ENCODE results near the gene NAT16. TPM values are rescaled to one million over a fixed set of nuclear protein-coding genes. Genes with fewer than 3 reads are reported as not detected.
A peak's percentile ranks its signal among the peaks of the same experiment; 100 is the strongest.

The NAT16 gene
- total RNA-seq, 2 donors from 2014 or later = not detected

DNA sequence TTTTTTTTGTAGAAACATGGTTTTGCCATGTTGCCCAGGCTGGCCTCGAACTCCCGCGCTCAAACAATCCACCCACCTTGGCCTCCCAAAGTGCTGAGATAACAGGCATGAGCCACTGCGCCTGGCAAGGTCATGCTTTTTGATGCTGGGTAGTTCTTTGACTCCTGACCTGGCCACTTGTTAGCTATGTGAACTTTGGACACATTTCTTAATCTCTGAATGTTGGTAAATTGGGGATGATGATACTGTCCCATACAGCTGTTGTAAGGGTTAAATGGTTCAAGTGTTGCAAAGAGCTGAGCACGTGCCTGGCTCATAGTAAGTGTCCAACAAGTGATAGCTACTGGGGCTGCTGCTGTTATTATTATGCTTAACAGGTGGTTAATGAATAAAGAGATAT, 40.2 kb upstream of the NAT16 start:
- H3K27me3 ChIP-seq (replicated peaks; ENCODE audit: insufficient read depth) = no peaks in the 10 kb centered on the region
- WGBS = 88% methylated on average over 5 of the region's 5 CpGs
- no peak overlapping the region for H3K27ac ChIP-seq
- H3K36me3 ChIP-seq = peaks cover 4 to 12% of the 10 kb centered on the region in 2 donors
- H3K4me1 ChIP-seq (replicated peaks) = peaks cover 8% of the 10 kb centered on the region
- intact Hi-C loops (cut with DNase I) = no loop called here
- TF ChIP-seq POLR2A (IDR thresholded peaks at IDR 0.05) (no peak), CTCF (IDR thresholded peaks at IDR 0.05) (no peak), POLR2AphosphoS5 (IDR thresholded peaks at IDR 0.05) (no peak)
- DNase-seq (ENCODE audit: low spot score) = no peak
- no peak overlapping the region for H3K4me3 ChIP-seq
- H3K9me3 ChIP-seq = no peaks in the 10 kb centered on the region

GRCh38 chr7:101218236-101219125, 38.4 kb upstream of the NAT16 start:
- no peak for TF ChIP-seq POLR2A (IDR thresholded peaks at IDR 0.05)
- TF ChIP-seq CTCF (IDR thresholded peaks at IDR 0.05) = no peak
- no peak for TF ChIP-seq POLR2AphosphoS5 (IDR thresholded peaks at IDR 0.05)
- H3K36me3 ChIP-seq = peaks cover 0 to 2% of the 10 kb centered on the region in 2 donors
- no peaks in the 10 kb centered on the region for H3K27me3 ChIP-seq (replicated peaks; ENCODE audit: insufficient read depth)
- intact Hi-C loops (cut with DNase I) = no loop called here
- H3K27ac ChIP-seq = peak overlapping the region; percentile 71 to 78
- no peak for DNase-seq (ENCODE audit: low spot score)
- no peaks in the 10 kb centered on the region for H3K9me3 ChIP-seq
- H3K4me3 ChIP-seq = peak overlapping the region; percentile 63 to 66
- peaks cover 8% of the 10 kb centered on the region for H3K4me1 ChIP-seq (replicated peaks)
- 6% methylated on average over 26 of the region's 26 CpGs for WGBS

DNA sequence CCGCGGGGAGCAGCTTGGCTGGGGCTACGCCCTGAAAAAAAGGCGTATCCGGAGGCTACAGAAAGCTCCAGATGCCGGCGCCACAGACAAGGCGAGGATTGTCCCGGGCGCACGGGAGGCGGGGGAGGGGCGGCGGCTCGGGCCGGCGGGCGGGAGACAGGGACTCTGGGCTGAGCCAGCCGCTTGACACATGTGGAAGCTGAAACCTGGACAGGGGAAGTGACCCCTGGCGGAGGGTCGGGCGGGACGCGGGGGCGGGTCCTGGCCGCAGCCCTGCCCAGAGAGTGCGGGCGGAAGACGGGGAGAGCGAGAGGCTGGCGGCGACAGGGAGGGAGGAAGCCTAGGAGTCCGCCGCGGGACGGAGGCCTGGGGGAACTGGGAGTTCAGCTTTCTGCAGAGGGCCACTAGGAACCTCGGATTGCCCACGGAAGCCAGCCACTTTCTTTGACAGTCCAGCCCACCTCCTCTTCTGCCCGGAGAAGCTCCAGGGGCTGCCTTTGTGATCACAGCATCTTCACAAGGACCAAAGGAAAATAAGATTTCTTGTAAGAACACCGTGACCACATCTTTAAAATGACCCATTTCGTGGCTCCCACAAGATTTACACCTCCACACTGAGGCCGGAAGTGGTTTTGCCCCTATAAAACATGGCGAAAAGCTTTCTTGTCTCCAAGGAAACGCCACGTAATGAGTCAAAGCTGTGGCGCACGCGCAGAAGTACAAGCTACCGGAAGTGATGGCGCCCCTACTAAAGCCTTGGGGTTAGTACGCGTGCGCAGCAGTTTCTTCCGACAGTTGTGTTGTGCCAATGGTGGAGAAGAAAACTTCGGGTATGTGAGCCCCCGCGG, 37.5 kb upstream of the NAT16 start, which contains the start of the genes PLOD3 and ZNHIT1:
Gene PLOD3, minus strand, starts transcription at position 194 of the 848 bp plus-strand sequence. CDS start 307 bp downstream, outside the sequence.
Gene ZNHIT1, plus strand, starts transcription at position 778 of the 848 bp plus-strand sequence. Its CDS starts 31 bp downstream, at position 809.
- H3K36me3 ChIP-seq = no peaks in the 10 kb centered on the region
- 1% methylated on average over 57 of the region's 57 CpGs for WGBS
- H3K4me1 ChIP-seq (replicated peaks) = peaks cover 8% of the 10 kb centered on the region
- H3K4me3 ChIP-seq = peak within 1 kb of the TSS; percentile 63 to 66
- intact Hi-C loops (cut with DNase I) = loop anchor here (2.0 kb wide), 1 partner anchor 27 kb away; the partner anchor contains the start of gene FIS1
- no peaks in the 10 kb centered on the region for H3K9me3 ChIP-seq
- H3K27me3 ChIP-seq (replicated peaks; ENCODE audit: insufficient read depth) = no peaks in the 10 kb centered on the region
- DNase-seq (ENCODE audit: low spot score) = peak; percentile 97
- TF ChIP-seq POLR2A (IDR thresholded peaks at IDR 0.05) (peak; percentile 20), CTCF (IDR thresholded peaks at IDR 0.05) (peak in 2 of 4 experiments; percentile 17 to 29), POLR2AphosphoS5 (IDR thresholded peaks at IDR 0.05) (peak; percentile 98)
- peak within 1 kb of the TSS; percentile 71 to 78 for H3K27ac ChIP-seq

GRCh38 chr7:101216860-101217387, 36.8 kb upstream of the NAT16 start:
- no peaks in the 10 kb centered on the region for H3K9me3 ChIP-seq
- H3K4me3 ChIP-seq = peak overlapping the region; percentile 63 to 66
- peaks cover 0 to 3% of the 10 kb centered on the region in 2 donors for H3K36me3 ChIP-seq
- no peak for TF ChIP-seq POLR2A (IDR thresholded peaks at IDR 0.05)
- no peak for TF ChIP-seq CTCF (IDR thresholded peaks at IDR 0.05)
- TF ChIP-seq POLR2AphosphoS5 (IDR thresholded peaks at IDR 0.05) = no peak
- DNase-seq (ENCODE audit: low spot score) = no peak
- H3K27me3 ChIP-seq (replicated peaks; ENCODE audit: insufficient read depth) = no peaks in the 10 kb centered on the region
- peaks cover 8% of the 10 kb centered on the region for H3K4me1 ChIP-seq (replicated peaks)
- intact Hi-C loops (cut with DNase I) = loop anchor here (2.0 kb wide), 1 partner anchor 28 kb away; the partner anchor contains the start of gene FIS1
- WGBS = 1% methylated on average over 29 of the region's 34 CpGs
- H3K27ac ChIP-seq = peak overlapping the region; percentile 71 to 78
